ENCODE results near the gene KCNJ14. TPM values are rescaled to one million over a fixed set of nuclear protein-coding genes. Genes with fewer than 3 reads are reported as not detected.

Gene KCNJ14
- 0.76 TPM for total RNA-seq

DNA sequence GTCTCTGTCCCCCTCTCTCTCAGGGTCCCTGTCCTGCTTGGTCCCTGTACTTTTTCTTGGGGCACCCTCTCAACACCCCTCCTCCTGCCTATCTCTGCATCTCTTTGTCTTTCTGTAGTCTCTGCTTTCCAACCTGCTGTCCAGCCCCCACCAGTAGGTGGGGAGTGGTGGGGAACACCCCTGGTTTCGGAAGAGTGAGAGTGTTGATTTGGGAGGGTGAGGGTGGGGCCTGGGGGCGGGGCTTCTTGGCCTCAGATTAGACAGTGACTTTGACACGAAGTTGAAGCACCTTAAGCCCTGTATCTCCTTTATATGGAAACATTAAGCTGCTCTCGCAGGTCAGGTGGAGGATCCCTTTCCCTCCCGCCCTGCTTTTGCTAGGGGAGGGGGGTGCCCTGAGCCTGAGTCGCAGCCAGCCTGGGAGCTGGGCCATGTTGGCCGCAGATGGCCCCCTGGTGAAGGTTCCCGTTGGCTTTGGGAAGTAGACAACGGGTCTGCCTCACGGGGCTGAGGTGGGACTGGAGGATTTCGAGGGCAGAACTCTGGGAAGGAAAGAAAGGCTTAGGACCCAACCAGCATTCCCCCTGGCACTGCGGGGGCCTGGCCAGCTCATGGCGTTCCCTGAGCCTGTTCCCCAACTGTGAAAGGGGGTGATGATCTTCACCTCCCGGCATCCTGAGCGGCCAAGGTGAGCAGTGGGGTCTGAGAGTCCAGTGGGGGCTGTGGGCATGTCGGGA, at the start of gene KCNJ14:
Gene KCNJ14 (plus strand): TSS at position 404 of the 737 bp plus-strand sequence. CDS start 6,151 bp downstream, outside the sequence.
- no peak for ATAC-seq

DNA sequence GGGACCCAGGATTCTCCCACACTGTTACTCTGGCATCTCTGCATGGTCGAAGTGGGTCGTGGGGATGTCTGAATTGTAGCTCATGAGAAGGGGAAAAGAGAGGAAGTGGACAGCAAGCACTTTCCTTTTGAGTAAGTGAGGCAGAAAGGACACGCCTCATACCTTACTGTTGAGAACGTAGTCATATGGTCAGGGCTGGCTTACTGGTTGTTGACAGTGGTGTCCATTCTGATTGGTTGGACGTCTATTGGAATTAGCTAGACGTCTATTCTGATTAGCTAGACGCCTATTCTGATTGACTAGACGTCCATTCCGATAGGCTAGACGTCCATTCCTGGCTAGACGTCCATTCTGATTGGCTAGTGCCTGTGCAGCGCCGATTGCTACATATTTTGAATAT, 49.5 kb upstream of the KCNJ14 start:
- peak; percentile 51 for ATAC-seq

DNA sequence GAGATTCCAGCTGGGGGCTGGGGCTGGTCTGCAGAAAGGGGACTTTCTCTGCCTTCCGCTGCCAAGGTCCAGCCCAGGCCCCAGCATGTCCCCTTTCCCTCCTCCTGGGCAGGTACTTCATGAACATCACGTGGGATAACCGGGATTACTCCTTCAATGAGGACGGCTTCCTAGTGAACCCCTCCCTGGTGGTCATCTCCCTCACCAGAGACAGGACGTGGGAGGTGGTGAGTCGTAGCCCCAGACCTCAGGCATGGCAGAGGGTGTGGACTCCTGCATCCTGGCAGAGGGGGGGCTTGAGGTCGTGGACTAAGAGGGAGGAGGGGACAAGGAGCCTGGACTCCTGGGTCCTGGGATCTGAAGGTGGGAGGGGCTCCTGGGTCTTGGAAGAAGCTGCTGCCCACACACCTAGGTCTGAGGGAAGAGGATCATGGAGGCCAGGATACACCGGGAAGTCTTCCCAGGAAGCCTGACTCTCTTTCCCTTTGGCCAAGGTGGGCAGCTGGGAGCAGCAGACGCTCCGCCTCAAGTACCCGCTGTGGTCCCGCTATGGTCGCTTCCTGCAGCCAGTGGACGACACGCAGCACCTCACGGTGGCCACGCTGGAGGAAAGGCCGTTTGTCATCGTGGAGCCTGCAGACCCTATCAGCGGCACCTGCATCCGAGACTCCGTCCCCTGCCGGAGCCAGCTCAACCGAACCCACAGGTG, 41.3 kb upstream of the KCNJ14 start:
- ATAC-seq = peak; percentile 19

DNA sequence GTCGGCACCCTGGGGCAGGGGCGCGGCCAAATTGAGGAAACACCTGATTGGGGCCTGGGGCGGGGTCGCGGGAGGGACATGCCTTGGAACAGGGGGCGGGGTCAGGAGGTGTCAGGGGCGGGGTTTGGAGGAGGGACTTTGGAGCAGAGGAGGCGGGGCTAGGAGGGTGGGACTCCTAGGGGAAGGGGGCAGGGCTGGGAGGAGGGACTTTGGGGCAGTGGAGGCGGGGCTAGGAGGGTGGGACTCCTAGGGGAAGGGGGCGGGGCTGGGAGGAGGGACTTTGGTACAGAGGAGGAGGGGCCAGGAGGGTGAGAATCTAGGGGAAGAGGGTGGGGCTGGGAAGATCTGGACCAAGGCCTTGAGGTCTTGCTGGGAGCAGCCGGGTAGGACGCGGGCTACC, 40.0 kb upstream of the KCNJ14 start:
- peak; percentile 83 for ATAC-seq

DNA sequence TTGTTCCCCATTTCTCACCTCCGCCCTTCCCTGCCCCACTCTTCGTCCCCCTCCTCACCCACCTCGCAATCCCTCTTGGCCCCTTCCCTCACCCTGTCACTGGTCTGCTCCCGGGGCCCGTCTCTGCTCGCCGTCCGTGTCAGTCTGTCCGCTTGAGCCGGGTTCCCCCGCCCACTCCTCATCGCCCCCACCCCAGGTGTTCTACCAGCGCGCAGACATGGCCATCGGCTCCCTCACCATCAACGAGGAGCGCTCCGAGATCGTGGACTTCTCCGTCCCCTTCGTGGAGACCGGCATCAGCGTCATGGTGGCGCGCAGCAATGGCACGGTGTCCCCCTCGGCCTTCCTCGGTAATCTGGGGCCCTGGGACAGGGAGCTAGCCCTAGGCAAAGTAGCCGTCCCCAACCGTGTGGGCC, 39.6 kb upstream of the KCNJ14 start:
- ATAC-seq = no peak

DNA sequence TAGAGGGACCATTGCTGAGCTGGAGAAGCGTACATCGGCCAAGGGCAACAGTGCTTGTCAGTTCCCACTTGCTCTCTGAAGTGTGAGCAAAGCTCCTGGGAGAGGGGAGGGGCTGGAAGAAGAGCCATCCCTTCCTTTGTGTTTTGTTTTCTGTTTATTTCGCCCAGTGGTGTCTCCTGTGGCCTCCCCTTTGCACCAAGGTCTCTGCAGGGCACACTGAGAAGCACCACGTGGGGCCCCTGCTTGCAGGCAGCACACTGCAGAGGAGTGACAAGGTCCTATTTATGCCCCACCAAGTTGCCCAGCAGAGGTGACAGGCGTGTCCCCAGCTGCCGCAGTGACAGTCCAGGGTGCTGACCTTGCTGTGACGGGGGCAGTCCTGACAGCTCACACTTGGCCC, 38.0 kb upstream of the KCNJ14 start:
- ATAC-seq = no peak

DNA sequence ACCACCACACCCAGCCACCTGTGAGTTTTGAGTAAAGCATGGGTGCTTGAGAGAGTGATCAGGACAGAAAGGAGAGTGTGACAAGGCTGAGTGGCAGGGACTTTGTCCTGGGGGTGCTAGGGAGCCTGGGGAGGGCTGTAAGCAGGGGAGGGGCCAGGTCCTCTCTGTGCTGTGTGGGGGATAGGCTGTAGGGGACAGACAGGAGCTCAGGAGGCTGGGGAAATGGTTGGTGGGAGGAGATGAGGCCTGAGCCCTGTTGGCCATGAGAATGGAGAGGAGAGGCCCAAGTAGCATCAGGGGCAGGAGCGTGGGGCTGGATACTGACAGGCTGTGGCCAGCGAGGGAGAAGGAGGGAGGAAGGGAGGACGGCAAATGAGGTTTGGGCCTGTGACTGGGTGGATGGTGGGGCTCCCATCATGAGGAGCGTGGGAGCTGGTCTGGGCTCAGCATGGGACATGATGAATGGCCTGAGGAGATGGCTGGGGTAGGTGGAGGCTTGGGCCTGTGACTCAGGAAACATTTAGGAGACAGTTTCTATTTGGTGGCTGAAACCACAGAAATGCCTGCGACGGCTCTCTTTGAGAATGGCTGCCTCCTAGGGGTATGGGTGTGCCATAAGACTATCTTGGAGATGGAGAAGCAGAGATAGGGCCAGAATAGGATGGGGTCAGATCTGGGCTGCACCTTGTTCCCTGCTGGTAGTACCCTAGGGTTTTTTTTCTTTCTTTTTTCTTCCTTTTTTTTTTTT, 36.9 kb upstream of the KCNJ14 start:
- ATAC-seq = no peak

DNA sequence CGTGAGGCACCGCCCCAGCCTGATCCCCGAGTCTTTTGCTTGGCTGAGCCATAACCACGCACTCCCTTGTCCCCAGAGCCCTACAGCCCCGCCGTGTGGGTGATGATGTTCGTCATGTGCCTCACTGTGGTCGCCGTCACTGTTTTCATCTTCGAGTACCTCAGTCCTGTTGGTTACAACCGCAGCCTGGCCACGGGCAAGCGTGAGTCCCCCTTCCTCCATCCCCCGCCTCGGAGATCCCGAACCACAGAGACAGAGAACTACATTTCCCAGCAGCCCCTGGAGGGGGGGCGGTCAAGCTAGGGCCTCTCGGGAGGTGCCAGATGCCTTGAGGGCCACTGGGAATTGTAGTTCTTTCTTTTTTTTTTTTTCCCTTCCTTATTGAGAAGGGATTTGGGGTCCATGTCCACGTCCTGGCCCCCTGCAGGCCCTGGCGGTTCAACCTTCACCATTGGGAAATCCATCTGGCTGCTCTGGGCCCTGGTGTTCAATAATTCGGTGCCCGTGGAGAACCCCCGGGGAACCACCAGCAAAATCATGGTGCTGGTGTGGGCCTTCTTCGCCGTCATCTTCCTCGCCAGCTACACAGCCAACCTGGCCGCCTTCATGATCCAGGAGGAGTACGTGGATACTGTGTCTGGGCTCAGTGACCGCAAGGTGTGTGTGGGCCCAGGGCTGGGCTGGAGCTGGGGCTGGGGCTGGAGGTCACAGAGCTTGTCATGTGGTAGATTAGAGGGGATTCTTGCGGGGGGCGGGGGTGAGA, 36.0 kb upstream of the KCNJ14 start:
- no peak for ATAC-seq

DNA sequence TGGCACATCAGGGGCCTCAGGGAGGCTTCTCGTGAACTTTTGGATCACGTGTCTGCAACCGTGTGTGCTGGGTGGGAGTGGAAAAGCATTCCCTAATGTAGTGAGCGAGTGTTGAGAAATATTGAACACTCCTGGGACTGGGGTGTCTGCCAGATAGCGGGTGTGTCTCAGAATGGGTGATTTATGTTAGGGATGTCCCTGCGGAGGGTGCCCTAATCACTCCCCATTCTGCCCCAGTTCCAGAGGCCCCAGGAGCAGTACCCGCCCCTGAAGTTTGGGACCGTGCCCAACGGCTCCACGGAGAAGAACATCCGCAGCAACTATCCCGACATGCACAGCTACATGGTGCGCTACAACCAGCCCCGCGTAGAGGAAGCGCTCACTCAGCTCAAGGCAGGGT, 33.8 kb upstream of the KCNJ14 start:
- peak; percentile 42 for ATAC-seq

DNA sequence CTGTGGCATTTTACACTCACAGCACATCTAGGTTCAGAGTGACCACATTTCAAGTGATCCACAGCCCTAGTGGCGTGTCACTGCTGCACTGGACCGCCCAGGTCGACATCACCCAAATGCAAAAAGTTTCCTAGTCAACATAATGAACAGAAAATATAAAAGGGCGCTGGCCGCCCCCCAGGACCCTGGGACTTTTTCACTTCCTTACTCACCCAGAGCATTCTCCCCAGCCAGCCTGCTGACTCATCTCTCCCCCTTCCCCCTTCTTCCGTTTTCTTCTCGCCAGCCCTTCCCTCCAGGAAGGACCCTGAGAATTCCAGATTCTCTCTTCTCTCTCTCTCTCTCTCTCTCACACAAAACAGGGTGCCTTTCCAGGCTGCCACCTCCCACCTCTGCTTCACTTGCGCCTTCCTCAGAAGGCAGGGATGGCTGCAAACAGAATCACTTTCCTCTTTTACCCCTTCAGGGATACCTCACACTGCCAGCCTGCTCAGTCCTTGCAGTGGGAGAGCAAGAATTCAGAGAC, 30.6 kb upstream of the KCNJ14 start:
- ATAC-seq = no peak

DNA sequence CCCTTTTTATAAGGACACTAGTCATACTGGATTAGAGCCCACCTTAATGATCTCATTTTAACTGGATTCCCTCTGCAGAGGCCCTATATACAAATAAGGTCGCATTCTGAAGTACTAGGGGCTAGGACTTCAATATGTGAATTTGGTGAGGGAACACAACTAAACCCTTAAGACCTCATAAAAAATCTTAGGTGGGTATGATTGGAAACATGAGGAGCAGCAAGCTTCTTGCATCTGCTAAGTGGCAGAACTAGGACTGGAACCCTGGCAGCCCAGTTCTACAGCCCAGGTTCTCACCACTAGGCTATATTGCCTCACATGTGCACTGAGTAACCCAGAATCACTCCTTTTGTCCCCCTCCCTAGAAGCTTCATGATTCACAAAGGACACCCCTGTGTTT, 26.7 kb upstream of the KCNJ14 start:
- no peak for ATAC-seq

DNA sequence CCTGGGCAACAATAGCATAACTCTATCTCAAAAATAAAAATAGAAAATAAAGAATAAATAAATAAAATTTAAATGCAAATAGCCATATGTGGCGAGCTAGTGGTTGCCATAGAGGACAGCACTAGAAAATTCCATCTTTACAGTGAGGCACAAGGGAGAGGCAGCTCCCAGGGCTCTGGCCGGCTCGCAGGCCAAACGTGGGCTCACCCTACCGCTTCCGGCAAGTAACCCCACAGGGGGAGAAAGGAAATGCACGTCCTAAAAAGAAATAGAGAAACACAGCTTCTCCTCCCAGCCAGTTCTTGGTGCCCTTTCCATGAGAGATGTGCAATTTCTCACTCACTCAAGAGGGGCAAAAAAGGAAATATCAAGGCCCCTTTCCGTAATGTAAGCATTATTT, 22.0 kb upstream of the KCNJ14 start:
- ATAC-seq = no peak

DNA sequence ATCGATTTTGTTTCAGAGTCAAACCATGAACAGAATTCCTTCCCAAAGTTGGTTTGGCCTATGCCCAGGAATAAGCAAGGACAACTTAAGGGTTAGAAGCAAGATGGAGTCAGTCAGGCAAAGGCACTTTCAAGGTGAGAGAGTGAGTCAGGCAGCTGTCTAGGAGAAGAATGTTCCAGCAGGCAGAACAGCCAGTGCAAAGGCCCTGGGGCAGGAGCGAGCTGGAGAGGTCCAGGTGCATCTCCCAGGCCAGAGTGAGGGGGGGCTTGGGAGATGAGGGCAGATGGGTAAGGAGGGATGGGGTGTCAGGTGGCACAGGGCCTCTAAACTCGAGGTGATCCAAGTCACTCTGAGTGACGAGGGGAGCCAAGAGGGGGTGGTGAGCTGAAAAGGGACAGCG, 18.8 kb upstream of the KCNJ14 start:
- ATAC-seq = no peak

DNA sequence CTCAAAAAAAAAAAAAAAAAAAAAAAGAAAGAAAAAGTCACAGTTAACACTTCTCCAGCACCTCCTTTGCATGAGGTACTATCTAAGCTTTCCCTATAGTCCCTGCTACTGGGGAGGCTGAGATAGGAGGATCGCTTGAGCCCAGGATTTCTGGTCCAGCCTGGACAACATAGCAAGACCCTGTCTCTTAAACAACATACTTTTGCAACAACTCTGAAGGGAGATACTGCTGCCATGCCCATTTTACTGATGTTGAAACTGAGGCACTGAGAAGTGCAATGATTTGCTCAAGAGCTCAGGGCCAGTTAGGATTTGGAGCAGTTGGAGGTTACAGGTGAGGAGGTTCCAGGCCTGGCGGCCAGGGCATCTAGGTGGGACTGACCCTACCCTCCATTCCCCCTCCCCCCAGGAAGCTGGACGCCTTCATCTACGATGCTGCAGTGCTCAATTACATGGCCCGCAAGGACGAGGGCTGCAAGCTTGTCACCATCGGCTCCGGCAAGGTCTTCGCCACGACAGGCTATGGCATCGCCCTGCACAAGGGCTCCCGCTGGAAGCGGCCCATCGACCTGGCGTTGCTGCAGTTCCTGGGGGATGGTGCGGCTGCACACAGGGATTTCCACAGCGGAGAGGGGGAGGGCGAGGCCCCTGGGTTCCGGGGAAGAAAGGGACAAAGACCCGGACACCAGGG, 13.9 kb upstream of the KCNJ14 start:
- no peak for ATAC-seq

DNA sequence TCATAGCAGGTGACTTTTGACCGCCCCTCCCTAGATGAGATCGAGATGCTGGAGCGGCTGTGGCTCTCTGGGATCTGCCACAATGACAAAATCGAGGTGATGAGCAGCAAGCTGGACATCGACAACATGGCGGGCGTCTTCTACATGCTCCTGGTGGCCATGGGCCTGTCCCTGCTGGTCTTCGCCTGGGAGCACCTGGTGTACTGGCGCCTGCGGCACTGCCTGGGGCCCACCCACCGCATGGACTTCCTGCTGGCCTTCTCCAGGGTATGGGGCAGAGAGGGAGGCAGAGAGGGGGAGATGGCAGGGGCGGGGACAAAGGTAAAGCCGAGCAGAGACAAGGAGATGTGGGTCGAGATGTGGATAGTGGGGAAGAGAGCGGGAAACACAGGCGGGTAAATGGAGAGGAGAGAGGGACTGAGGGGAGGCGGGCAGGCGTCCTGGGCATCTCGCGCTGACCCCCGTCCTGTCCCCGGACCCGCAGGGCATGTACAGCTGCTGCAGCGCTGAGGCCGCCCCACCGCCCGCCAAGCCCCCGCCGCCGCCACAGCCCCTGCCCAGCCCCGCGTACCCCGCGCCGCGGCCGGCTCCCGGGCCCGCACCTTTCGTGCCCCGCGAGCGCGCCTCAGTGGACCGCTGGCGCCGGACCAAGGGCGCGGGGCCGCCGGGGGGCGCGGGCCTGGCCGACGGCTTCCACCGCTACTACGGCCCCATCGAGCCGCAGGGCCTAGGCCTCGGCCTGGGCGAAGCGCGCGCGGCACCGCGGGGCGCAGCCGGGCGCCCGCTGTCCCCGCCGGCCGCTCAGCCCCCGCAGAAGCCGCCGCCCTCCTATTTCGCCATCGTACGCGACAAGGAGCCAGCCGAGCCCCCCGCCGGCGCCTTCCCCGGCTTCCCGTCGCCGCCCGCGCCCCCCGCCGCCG, 13.0 kb upstream of the KCNJ14 start:
- no peak for ATAC-seq

DNA sequence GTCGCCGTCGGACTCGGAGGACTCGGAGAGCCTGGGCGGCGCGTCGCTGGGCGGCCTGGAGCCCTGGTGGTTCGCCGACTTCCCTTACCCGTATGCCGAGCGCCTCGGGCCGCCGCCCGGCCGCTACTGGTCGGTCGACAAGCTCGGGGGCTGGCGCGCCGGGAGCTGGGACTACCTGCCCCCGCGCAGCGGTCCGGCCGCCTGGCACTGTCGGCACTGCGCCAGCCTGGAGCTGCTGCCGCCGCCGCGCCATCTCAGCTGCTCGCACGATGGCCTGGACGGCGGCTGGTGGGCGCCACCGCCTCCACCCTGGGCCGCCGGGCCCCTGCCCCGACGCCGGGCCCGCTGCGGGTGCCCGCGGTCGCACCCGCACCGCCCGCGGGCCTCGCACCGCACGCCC, 12.1 kb upstream of the KCNJ14 start:
- no peak for ATAC-seq

DNA sequence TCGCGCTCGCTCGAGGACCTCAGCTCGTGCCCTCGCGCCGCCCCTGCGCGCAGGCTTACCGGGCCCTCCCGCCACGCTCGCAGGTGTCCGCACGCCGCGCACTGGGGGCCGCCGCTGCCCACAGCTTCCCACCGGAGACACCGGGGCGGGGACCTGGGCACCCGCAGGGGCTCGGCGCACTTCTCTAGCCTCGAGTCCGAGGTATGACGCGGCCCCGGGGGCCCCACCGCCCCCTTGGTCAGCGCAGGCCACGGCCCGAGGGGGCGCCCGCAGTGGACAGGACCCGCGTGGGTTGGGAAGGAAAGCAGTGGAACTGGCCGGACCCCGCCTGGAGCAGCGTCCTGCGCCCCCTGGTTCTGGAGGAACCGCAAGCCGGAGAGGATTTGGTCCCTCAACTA, 11.6 kb upstream of the KCNJ14 start:
- no peak for ATAC-seq

DNA sequence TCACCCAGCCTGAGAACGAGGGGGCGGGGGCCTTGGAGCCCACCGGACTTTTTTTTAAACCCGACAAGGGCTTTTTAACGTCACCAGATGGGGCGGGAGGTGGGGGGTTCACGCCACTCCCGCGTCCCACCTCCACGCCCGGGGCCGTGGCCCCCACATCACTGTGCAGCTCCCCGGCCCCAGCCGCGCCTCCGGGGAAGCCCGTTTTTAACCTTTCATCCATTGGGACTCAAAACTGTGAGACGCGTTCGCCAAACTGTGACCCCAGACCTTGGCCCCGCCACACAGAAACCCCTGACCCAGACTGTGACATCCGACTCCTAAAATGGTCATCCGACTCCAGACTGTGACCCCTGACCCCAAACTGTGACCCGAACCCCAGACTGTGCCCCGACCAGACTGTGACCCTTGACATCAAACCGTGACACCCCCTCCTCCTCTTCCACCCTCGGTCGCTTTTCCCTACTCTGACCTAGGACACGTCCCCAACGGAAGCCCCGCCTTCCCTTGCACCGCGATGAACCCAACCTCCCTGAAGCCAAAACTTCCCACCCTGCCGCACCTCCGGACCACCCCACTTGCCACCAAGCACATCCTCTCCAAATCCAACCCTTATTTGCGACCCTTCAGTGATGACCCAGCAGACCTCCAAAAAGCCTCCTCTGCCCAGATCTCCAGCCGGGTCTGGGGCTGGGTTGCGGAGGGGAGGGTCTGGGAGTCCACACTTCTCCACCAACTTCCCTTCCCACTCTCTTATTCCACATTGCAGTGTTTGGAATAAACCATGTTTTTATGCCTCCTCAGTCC, 11.0 kb upstream of the KCNJ14 start:
- ATAC-seq = no peak

DNA sequence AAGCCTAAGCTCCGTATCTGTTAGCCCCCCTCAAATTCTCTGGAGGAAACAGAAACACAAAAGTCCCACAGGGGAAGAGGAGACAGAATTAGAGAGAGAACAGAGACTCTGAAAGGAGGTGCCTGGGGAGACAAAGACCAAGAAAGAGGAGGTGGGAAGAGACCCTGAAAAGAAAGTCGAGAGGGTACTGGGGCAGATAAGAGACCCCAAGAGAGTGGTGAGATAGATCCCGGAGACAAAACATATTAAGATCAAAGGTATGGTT, 10.5 kb upstream of the KCNJ14 start:
- no peak for ATAC-seq

DNA sequence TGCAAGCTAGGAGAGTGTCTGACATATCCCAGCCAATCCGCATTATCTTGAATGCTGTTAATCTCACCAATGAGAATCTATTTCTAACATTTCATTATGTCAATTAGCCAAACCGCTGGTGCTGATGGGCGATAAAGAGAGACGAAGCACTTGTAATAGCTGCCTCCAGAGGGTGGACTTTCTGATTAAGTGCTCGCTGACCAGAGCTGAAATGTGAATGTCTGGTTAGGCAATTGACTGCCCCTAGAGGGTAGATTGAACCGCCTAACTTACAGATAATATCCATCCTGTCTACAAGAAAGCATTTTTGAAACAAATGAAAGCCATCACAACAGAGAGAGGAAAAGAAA, 10.1 kb upstream of the KCNJ14 start:
- ATAC-seq = peak; percentile 16
